IMR-90 (cell line): ENCODE measurements around the gene CD82. TPM values are rescaled to one million over a fixed set of nuclear protein-coding genes. Genes with fewer than 3 reads are reported as not detected.
"Not testable (repeated sequence)": the region's sequence is repeated elsewhere in the genome, so short reads cannot be mapped to it uniquely, and the experiment has no call there.

Experiments
- ATAC-seq: fragments of 200-7000 bp; cut with Tn5 transposase; 2 replicates; pipeline ENCODE4 v1.9.1; 2020; ENCODE audit warnings: low read depth, mild to moderate bottlenecking, moderate library complexity
- BruUV-seq: library from RNA; stranded (reverse); fragments of 400-500 nt; replicated peaks from 2 replicates; lab custom pipeline; 2021; lab: Mats Ljungman, UMichigan
- CTCF ChIA-PET: fragments of 300-600 bp; formaldehyde crosslinking; extraction: SDS; loops from one replicate; lab custom pipeline; 2021; ENCODE audit warnings: antibody characterized with exemption; lab: Yijun Ruan, JAX
- POLR2A ChIA-PET: fragments of 300-600 bp; sonication (Branson Sonifier 250); formaldehyde crosslinking; loops from one replicate; lab custom pipeline; 2022; ENCODE audit warnings: antibody characterized with exemption; ENCODE audit not compliant: unreplicated experiment; lab: Charles Lee
- DNase-seq: peaks from one replicate; pipeline ENCODE4 v3.0.0; 2013
- H2AFZ ChIP-seq: replicated peaks from 2 replicates; pipeline ENCODE3; 2013; ENCODE audit warnings: low read length, mild to moderate bottlenecking; ENCODE audit not compliant: poor library complexity
- H2AK5ac ChIP-seq: 2 replicates; pipeline ENCODE4 v1.6.1; 2013; ENCODE audit warnings: low read depth, low read length, inconsistent platforms
- H2AK9ac ChIP-seq: replicated peaks from 2 replicates; pipeline ENCODE3; 2013; ENCODE audit warnings: mild to moderate bottlenecking, low read depth, low read length, moderate library complexity; ENCODE audit not compliant: poor library complexity
- H2BK120ac ChIP-seq: 2 replicates; pipeline ENCODE4 v1.6.1; 2013; ENCODE audit warnings: low read depth, low read length, inconsistent platforms
- H2BK15ac ChIP-seq: 3 replicates; pipeline ENCODE4 v1.6.1; 2013; ENCODE audit warnings: low read depth, low read length, inconsistent platforms
- H2BK20ac ChIP-seq: 2 replicates; pipeline ENCODE4 v1.6.1; 2013; ENCODE audit warnings: low read depth, mild to moderate bottlenecking, inconsistent platforms, low read length, moderate library complexity
- H2BK5ac ChIP-seq: 2 replicates; pipeline ENCODE4 v1.6.1; 2013; ENCODE audit warnings: mild to moderate bottlenecking, low read depth, low read length, inconsistent platforms; ENCODE audit not compliant: poor library complexity, severe bottlenecking
- H3K14ac ChIP-seq: replicated peaks from 2 replicates; pipeline ENCODE4 v1.6.1; 2013; ENCODE audit warnings: low read depth, low read length, inconsistent platforms
- H3K18ac ChIP-seq: 2 replicates; pipeline ENCODE4 v1.6.1; 2013; ENCODE audit warnings: low read depth, low read length, control low read depth
- H3K23ac ChIP-seq: 2 replicates; pipeline ENCODE4 v1.6.1; 2013; ENCODE audit warnings: low read depth, low read length, inconsistent platforms
- H3K27ac ChIP-seq: 2 replicates; pipeline ENCODE4 v1.5.1; 2013; ENCODE audit warnings: mild to moderate bottlenecking, control low read depth, low read length; ENCODE audit not compliant: insufficient read depth
- H3K27me3 ChIP-seq: 2 replicates; pipeline ENCODE4 v1.6.1; 2013; ENCODE audit warnings: low read length; ENCODE audit not compliant: control insufficient read depth, insufficient read depth
- H3K36me3 ChIP-seq: 2 replicates; pipeline ENCODE4 v1.6.1; 2013; ENCODE audit warnings: low read length, mixed read lengths; ENCODE audit not compliant: control insufficient read depth, insufficient read depth
- H3K4ac ChIP-seq: 2 replicates; pipeline ENCODE4 v1.6.1; 2013; ENCODE audit warnings: low read depth, low read length, inconsistent platforms
- H3K4me1 ChIP-seq: 2 replicates; pipeline ENCODE4 v1.6.1; 2013; ENCODE audit warnings: low read length, mixed read lengths; ENCODE audit not compliant: control insufficient read depth, insufficient read depth
- H3K4me2 ChIP-seq: 2 replicates; pipeline ENCODE4 v1.6.1; 2013; ENCODE audit warnings: low read depth, mild to moderate bottlenecking, control low read depth, low read length, moderate library complexity
- H3K4me3 ChIP-seq: 2 replicates; pipeline ENCODE4 v1.5.1; 2013; ENCODE audit warnings: low read depth, mild to moderate bottlenecking, control low read depth, low read length, moderate library complexity; ENCODE audit not compliant: insufficient read depth
- H3K56ac ChIP-seq: 2 replicates; pipeline ENCODE4 v1.6.1; 2013; ENCODE audit warnings: low read length, inconsistent platforms; ENCODE audit not compliant: insufficient read depth; ENCODE audit errors: extremely low read depth
- H3K79me1 ChIP-seq, 2 experiments: 2 replicates each; pipeline ENCODE4 v1.6.1; 2013; ENCODE audit warnings: low read length in 2 of 2, inconsistent platforms in 1 of 2, low read depth in 1 of 2
- H3K9ac ChIP-seq: 2 replicates; pipeline ENCODE4 v1.6.1; 2013; ENCODE audit warnings: low read depth, low read length, control low read depth
- H3K9me1 ChIP-seq: 2 replicates; pipeline ENCODE4 v1.6.1; 2013; ENCODE audit warnings: low read length, inconsistent platforms; ENCODE audit not compliant: insufficient read depth
- H3K9me3 ChIP-seq: 2 replicates; pipeline ENCODE4 v1.6.1; 2013; ENCODE audit warnings: low read length; ENCODE audit not compliant: control insufficient read depth, insufficient read depth
- H4K20me1 ChIP-seq: 2 replicates; pipeline ENCODE4 v1.6.1; 2013; ENCODE audit warnings: low read length, inconsistent platforms; ENCODE audit not compliant: insufficient read depth
- H4K5ac ChIP-seq: 2 replicates; pipeline ENCODE4 v1.6.1; 2013; ENCODE audit warnings: mild to moderate bottlenecking, low read depth, low read length, control low read depth
- H4K8ac ChIP-seq, 2 experiments: 2 replicates each; pipeline ENCODE4 v1.6.1; 2013; ENCODE audit warnings: low read depth in 2 of 2, low read length in 2 of 2, control low read depth in 1 of 2, inconsistent platforms in 1 of 2
- H4K91ac ChIP-seq: 2 replicates; pipeline ENCODE4 v1.6.1; 2013; ENCODE audit warnings: low read depth, low read length, inconsistent platforms; ENCODE audit not compliant: insufficient read depth
- WGBS, 2 experiments: methylation state at CpG; one replicate each; pipeline versions ENCODE4 v1.1.5 to v1.1.7; 2013; ENCODE audit warnings: missing lambda C conversion rate in 2 of 2; ENCODE audit not compliant: insufficient read length in 1 of 2; ENCODE audit errors: extremely low coverage in 2 of 2; 5-methylcytosine and 5-hydroxymethylcytosine counted together
- dilution Hi-C: fragments of 300-500 bp; cut with HindIII; formaldehyde crosslinking; loops from one replicate; pipeline ENCODE4 v1.14.3; 2018; ENCODE audit warnings: low sequenced_read_pairs; ENCODE audit not compliant: unreplicated experiment
- in situ Hi-C: fragments of 300-500 bp; cut with MboI; formaldehyde crosslinking; loops from 3 replicates; pipeline ENCODE4 v1.14.3; 2019; ENCODE audit warnings: low sequenced_read_pairs, inconsistent platforms, mixed read lengths
- intact Hi-C: fragments of 100-400 bp; cut with micrococcal nuclease; formaldehyde crosslinking; loops from 2 replicates; pipeline ENCODE4 v1.10.0; 2022
- polyA plus RNA-seq, 3 experiments: library from polyadenylated mRNA; depleted of rRNA; stranded (reverse); fragments of >200 nt; gene quantifications; 2 replicates each; pipeline ENCODE4 v1.2.3, GENCODE V29; 2012; ENCODE audit warnings: low replicate concordance in 1 of 3
- total RNA-seq: library from RNA; depleted of rRNA; stranded (reverse); fragments of >200 nt; gene quantifications from 2 replicates; pipeline ENCODE4 v1.2.3, GENCODE V29; 2012

Gene CD82
- total and polyA plus RNA-seq, 2 of the 4 experiments (the other 2 are of a cell fraction), result 32.8 to 49.4 TPM

DNA sequence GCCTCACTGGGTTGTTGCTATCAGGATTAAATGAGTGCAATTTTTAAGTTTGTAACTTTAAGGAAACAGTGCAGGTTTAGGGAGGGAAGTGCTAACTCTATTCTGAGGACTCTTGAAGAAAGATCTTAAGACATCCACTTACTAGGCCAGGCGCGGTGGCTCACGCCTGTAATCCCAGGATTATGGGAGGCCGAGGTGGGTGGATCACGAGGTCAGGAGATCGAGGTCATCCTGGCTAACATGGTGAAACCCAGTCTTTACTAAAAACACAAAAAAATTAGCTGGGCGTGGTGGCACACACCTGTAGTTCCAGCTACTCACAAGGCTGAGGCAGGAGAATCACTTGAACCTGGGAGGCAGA, 5.5 kb upstream of the CD82 start:
- intact Hi-C loops (loop anchor here (10.0 kb wide), 3 partner anchors 165 to 545 kb away; partner anchors contain the start of gene TSPAN18), in situ Hi-C loops (loop anchor here (5.0 to 25.0 kb wide), 2 partner anchors 47 to 1252 kb away; partner anchors contain the start of gene SLC35C1)
- POLR2A ChIA-PET, H3K36me3 ChIP-seq, H2BK15ac ChIP-seq, H2BK20ac ChIP-seq, H3K14ac ChIP-seq, H3K56ac ChIP-seq, H4K91ac ChIP-seq, H3K4ac ChIP-seq, H3K23ac ChIP-seq, H4K8ac ChIP-seq, H3K79me1 ChIP-seq, H2BK5ac ChIP-seq, H3K18ac ChIP-seq, dilution Hi-C loops, ATAC-seq, H2AK5ac ChIP-seq, H3K9ac ChIP-seq, DNase-seq, H3K4me2 ChIP-seq, H2BK120ac ChIP-seq, H4K20me1 ChIP-seq, H3K4me3 ChIP-seq, H3K27ac ChIP-seq, H3K9me3 ChIP-seq, H3K27me3 ChIP-seq, BruUV-seq, H2AFZ ChIP-seq, H2AK9ac ChIP-seq, H4K5ac ChIP-seq: not testable (repeated sequence)
- Histone ChIP-seq H3K9me1 (peaks cover 15% of the 10 kb centered on the region), H3K4me1 (peaks cover 18% of the 10 kb centered on the region)
- WGBS, 2 experiments, result 100% methylated on average over 3 of the region's 7 CpGs; no CpG with 5 or more reads in 1 of the 2 experiments
- CTCF ChIA-PET, result interaction anchor here (0.7 kb wide), 1 partner anchor 57 kb away, joined by 4 read pairs; no protein-coding TSS in a partner anchor
